HepG2 (cell line): ENCODE measurements around the gene VSIG2. TPM values are rescaled to one million over a fixed set of nuclear protein-coding genes. Genes with fewer than 3 reads are reported as not detected.

Source experiments
- ATAC-seq: fragments of 200-7000 bp; cut with Tn5 transposase; 3 replicates; pipeline ENCODE4 v1.9.1; 2020; ENCODE audit warnings: mild to moderate bottlenecking, moderate library complexity
- BruUV-seq: library from RNA; stranded (reverse); fragments of 400-500 nt; replicated peaks from 2 replicates; lab custom pipeline; 2021; lab: Mats Ljungman, UMichigan
- CTCF ChIA-PET: fragments of 300-600 bp; formaldehyde crosslinking; extraction: SDS; loops from one replicate; lab custom pipeline; 2021; ENCODE audit warnings: low total read pairs, inconsistent platforms, low intra/inter-chr PET ratio; lab: Yijun Ruan, JAX
- POLR2A ChIA-PET: fragments of 350-600 bp; sonication (Branson Sonifier 250); formaldehyde crosslinking; loops from one replicate; lab custom pipeline; 2020; ENCODE audit warnings: antibody characterized with exemption, inconsistent platforms; lab: Yijun Ruan, JAX
- DNase-seq: peaks from one replicate; pipeline ENCODE4 v3.0.0-alpha.2; 2015; ENCODE audit warnings: low spot score
- FAIRE-seq: peaks from 3 replicates; lab custom pipeline; 2011; peaks lifted over from hg19 to GRCh38; lab: Jason Lieb, UNC
- H2AFZ ChIP-seq: one replicate; pipeline ENCODE4 v1.6.1; 2011; ENCODE audit warnings: low read length, inconsistent platforms
- H3K27ac ChIP-seq: fragments of 300-600 bp; 3 replicates; pipeline ENCODE4 v1.8.0; 2011; ENCODE audit warnings: mixed run types, mild to moderate bottlenecking, mixed read lengths, low read length, inconsistent platforms; ENCODE audit not compliant: insufficient read depth; ENCODE audit errors: extremely low read length
- H3K27me3 ChIP-seq, 2 experiments: fragments of 200-600 bp in 1 of 2; 2 replicates in 1 of 2; 3 replicates in 1 of 2; pipeline versions ENCODE4 v1.6.0 to v1.8.0; 2011; ENCODE audit warnings: low read length in 2 of 2, mild to moderate bottlenecking in 2 of 2, moderate library complexity in 2 of 2, inconsistent platforms in 1 of 2; ENCODE audit not compliant: insufficient read depth in 2 of 2, control insufficient read depth in 1 of 2
- H3K36me3 ChIP-seq, 2 experiments: fragments of 200-600 bp in 1 of 2; replicated peaks in 1 of 2; 2 replicates in 1 of 2; 3 replicates in 1 of 2; pipeline versions ENCODE4 v1.5.1 to v1.8.0; 2011; ENCODE audit warnings: low read length in 2 of 2, inconsistent platforms in 1 of 2; ENCODE audit not compliant: insufficient read depth in 2 of 2, control insufficient read depth in 1 of 2
- H3K4me1 ChIP-seq: 2 replicates; pipeline ENCODE4 v1.5.1; 2012; ENCODE audit warnings: low read length, inconsistent platforms; ENCODE audit not compliant: insufficient read depth
- H3K4me2 ChIP-seq: 2 replicates; pipeline ENCODE4 v1.6.0; 2011; ENCODE audit warnings: low read depth, low read length, inconsistent platforms
- H3K4me3 ChIP-seq, 3 experiments: fragments of 200-600 bp in 1 of 3; sonication (generic), shearing (Covaris generic) in 1 of 3; replicated peaks in 1 of 3; 2 replicates each; pipeline ENCODE4 v1.5.1; 2011 to 2016; ENCODE audit warnings: low read length in 3 of 3, inconsistent platforms in 2 of 3, low read depth in 2 of 3, mild to moderate bottlenecking in 2 of 3, control low read depth in 1 of 3, mixed read lengths in 1 of 3; ENCODE audit not compliant: insufficient read depth in 1 of 3
- H3K79me2 ChIP-seq: one replicate; pipeline ENCODE4 v1.6.1; 2011; ENCODE audit warnings: low read length, inconsistent platforms; ENCODE audit not compliant: insufficient read depth
- H3K9ac ChIP-seq: 2 replicates; pipeline ENCODE4 v1.6.0; 2011; ENCODE audit warnings: mild to moderate bottlenecking, low read depth, low read length, inconsistent platforms; ENCODE audit not compliant: insufficient read depth
- H3K9me3 ChIP-seq: 2 replicates; pipeline ENCODE4 v1.5.1; 2012; ENCODE audit warnings: mild to moderate bottlenecking, low read length
- H4K20me1 ChIP-seq: 2 replicates; pipeline ENCODE4 v1.6.0; 2011; ENCODE audit warnings: inconsistent platforms, mild to moderate bottlenecking, low read length, moderate library complexity; ENCODE audit not compliant: insufficient read depth
- DNMT3B ChIP-seq: conservative IDR thresholded peaks from 2 replicates; pipeline ENCODE4 v1.6.1; 2016; ENCODE audit warnings: missing biosample characterization, control low read depth
- ERF ChIP-seq: IDR thresholded peaks from 2 replicates; pipeline ENCODE4 v1.6.1; 2018; ENCODE audit warnings: missing biosample characterization, missing genetic modification reagents
- IKZF4 ChIP-seq: sonication (generic); formaldehyde crosslinking; IDR thresholded peaks from 2 replicates; pipeline ENCODE4 v1.5.1; 2020; ENCODE audit warnings: borderline replicate concordance, mild to moderate bottlenecking, low read depth, missing genetic modification reagents; ENCODE audit errors: not compliant biosample characterization
- KLF13 ChIP-seq: sonication (generic); formaldehyde crosslinking; IDR thresholded peaks from 2 replicates; pipeline ENCODE4 v1.4.0; 2020; ENCODE audit warnings: mild to moderate bottlenecking, missing genetic modification reagents
- MIER2 ChIP-seq: IDR thresholded peaks from 2 replicates; pipeline ENCODE4 v1.6.1; 2016; ENCODE audit warnings: missing biosample characterization, missing genetic modification reagents
- MIXL1 ChIP-seq: IDR thresholded peaks from 2 replicates; pipeline ENCODE4 v1.6.1; 2016
- MYPOP ChIP-seq: sonication (generic); formaldehyde crosslinking; IDR thresholded peaks from 2 replicates; pipeline ENCODE4 v1.8.1; 2023; ENCODE audit warnings: mild to moderate bottlenecking, moderate library complexity, missing genetic modification reagents
- ZNF317 ChIP-seq: sonication (generic); formaldehyde crosslinking; IDR thresholded peaks from 2 replicates; pipeline ENCODE4 v1.5.0; 2020; ENCODE audit warnings: mild to moderate bottlenecking, missing genetic modification reagents
- ZNF530 ChIP-seq: sonication (generic); formaldehyde crosslinking; IDR thresholded peaks from 2 replicates; pipeline ENCODE4 v1.5.0; 2020; ENCODE audit warnings: low read depth, mild to moderate bottlenecking, missing genetic modification reagents
- ZNF550 ChIP-seq: sonication (generic); formaldehyde crosslinking; IDR thresholded peaks from 2 replicates; pipeline ENCODE4 v1.4.0; 2020; ENCODE audit warnings: mild to moderate bottlenecking, missing genetic modification reagents, borderline replicate concordance
- WGBS: methylation state at CpG from one replicate; pipeline ENCODE4 v1.1.6; 2017; ENCODE audit warnings: low lambda C conversion rate; 5-methylcytosine and 5-hydroxymethylcytosine counted together
- in situ Hi-C: cut with HindIII; loops from 2 replicates; pipeline ENCODE4 v1.10.0; 2017; ENCODE audit warnings: low pct_unique_long_range_greater_than_20kb; ENCODE audit not compliant: extremely low pct_ligation_motif_present
- intact Hi-C: fragments of 100-400 bp; cut with micrococcal nuclease; formaldehyde crosslinking; loops from one replicate; pipeline ENCODE4 v1.10.0; 2022; ENCODE audit not compliant: unreplicated experiment
- polyA plus RNA-seq, 8 experiments: library from polyadenylated mRNA; depleted of rRNA in 3 of 8; stranded (reverse) in 7 of 8; unstranded in 1 of 8; fragments of >200 nt; fragmentation: Illumina TruSeq in 4 of 8; extraction: Trizol in 4 of 8; gene quantifications; 2 replicates each; pipeline versions ENCODE4 v1.2.1 to v1.2.3, GENCODE V29; 2011 to 2016; ENCODE audit warnings: low read depth in 4 of 8, missing spikeins in 1 of 8, mixed read lengths in 1 of 8; ENCODE audit not compliant: insufficient read depth in 1 of 8
- total RNA-seq, 5 experiments: library from RNA; depleted of rRNA; stranded (reverse); fragments of >200 nt; fragmentation: Illumina TruSeq; extraction: Trizol; gene quantifications; 2 replicates each; pipeline ENCODE4 v1.2.3, GENCODE V29; 2016; ENCODE audit warnings: low read depth in 1 of 5

Gene VSIG2
- total and polyA plus RNA-seq, 2 of the 13 experiments (the other 11 are each of a cell fraction or from before 2014, with no cell fraction given): 0.80 to 2.7 TPM

- Histone ChIP-seq H3K36me3 (no peaks in the 10 kb centered on the region), H4K20me1 (no peaks in the 10 kb centered on the region), H3K9me3 (no peaks in the 10 kb centered on the region), H3K4me2 (no peak overlapping the region), H3K79me2 (no peaks in the 10 kb centered on the region), H3K4me3 (no peak overlapping the region), H3K27me3 (peaks cover 0 to 29% of the 10 kb centered on the region in 2 experiments; a peak in 4 of 5 replicates), H3K4me1 (peaks cover 57% of the 10 kb centered on the region), H2AFZ (no peak overlapping the region), H3K9ac (no peak overlapping the region), H3K27ac (no peak overlapping the region)
- no TSS peak for BruUV-seq
- FAIRE-seq: no peak
- TF ChIP-seq DNMT3B (no peak), ERF (CRISPR knock-in tag) (no peak), KLF13 (CRISPR knock-in tag) (no peak)
- 82% methylated on average over 3 of the region's 3 CpGs for WGBS
- in situ Hi-C loops: no loop called here
- no peak for ATAC-seq
- ChIA-PET CTCF (interaction anchor here (1.4 kb wide), 1 partner anchor 80 kb away, joined by 4 read pairs; no protein-coding TSS in a partner anchor), POLR2A (no interaction called here)
- intact Hi-C loops: no loop called here
- no peak for DNase-seq
Observed at GRCh38 chr11:124757320-124757719, 5.3 kb upstream of the VSIG2 start.

- WGBS: 82% methylated on average over 5 of the region's 6 CpGs
- H3K36me3 ChIP-seq: no peaks in the 10 kb centered on the region
Observed at GRCh38 chr11:124756753-124757227, 4.7 kb upstream of the VSIG2 start.

More at GRCh38 chr11:124756753-124757227, 4.7 kb upstream of the VSIG2 start:
- no peak overlapping the region for H2AFZ ChIP-seq
- H3K4me1 ChIP-seq: peaks cover 59% of the 10 kb centered on the region
- intact Hi-C loops: no loop called here
- FAIRE-seq: no peak
- no peak overlapping the region for H3K27ac ChIP-seq
- H3K4me2 ChIP-seq: no peak overlapping the region
- POLR2A ChIA-PET: no interaction called here
- no peak for TF ChIP-seq MYPOP (CRISPR knock-in tag)
- no peak for TF ChIP-seq IKZF4
- no peak for TF ChIP-seq ZNF550 (CRISPR knock-in tag)
- no peak for TF ChIP-seq ZNF317 (CRISPR knock-in tag)
- TF ChIP-seq MIER2 (CRISPR knock-in tag): no peak
- TF ChIP-seq ZNF530 (CRISPR knock-in tag): no peak
- no peak for TF ChIP-seq MIXL1 (CRISPR knock-in tag)
- TF ChIP-seq, all 625 proteins: peak for 0
- ATAC-seq: no peak
- Histone ChIP-seq H3K79me2 (no peaks in the 10 kb centered on the region), H3K9me3 (no peaks in the 10 kb centered on the region), H3K4me3 (no peak overlapping the region), H4K20me1 (no peaks in the 10 kb centered on the region), H3K27me3 (peaks cover 0 to 33% of the 10 kb centered on the region in 2 experiments; a peak in 4 of 5 replicates), H3K9ac (no peak overlapping the region)
- no TSS peak for BruUV-seq
- DNase-seq: no peak
- in situ Hi-C loops: no loop called here
- CTCF ChIA-PET: no interaction called here
